Upper lobe of right lung (tissue), 1 donor: ENCODE measurements around the gene CEP112. TPM values are rescaled to one million over a fixed set of nuclear protein-coding genes. Genes with fewer than 3 reads are reported as not detected.
A peak's percentile ranks its signal among the peaks of the same experiment; 100 is the strongest.

ENCODE experiments used
- ATAC-seq: fragments of 200-7000 bp; cut with Tn5 transposase; one replicate; pipeline ENCODE4 v1.9.1; 2020; ENCODE audit warnings: mild to moderate bottlenecking, moderate library complexity
- DNase-seq: peaks from one replicate; pipeline ENCODE4 v3.0.0-alpha.2; 2020
- H3K27ac ChIP-seq: fragments of 200-600 bp; one replicate; pipeline ENCODE4 v1.8.0; 2022
- H3K27me3 ChIP-seq: fragments of 200-600 bp; one replicate; pipeline ENCODE4 v1.8.0; 2022; ENCODE audit warnings: mild to moderate bottlenecking
- H3K36me3 ChIP-seq: fragments of 200-600 bp; one replicate; pipeline ENCODE4 v1.8.0; 2022
- H3K4me1 ChIP-seq: fragments of 200-600 bp; one replicate; pipeline ENCODE4 v1.8.0; 2022
- H3K4me3 ChIP-seq: fragments of 200-600 bp; one replicate; pipeline ENCODE4 v1.8.0; 2022; ENCODE audit warnings: mild to moderate bottlenecking
- H3K9me3 ChIP-seq: fragments of 200-600 bp; one replicate; pipeline ENCODE4 v1.8.0; 2022
- intact Hi-C: fragments of 100-400 bp; cut with DNase I; formaldehyde crosslinking; loops from one replicate; pipeline ENCODE4 v1.11.0; 2022
- total RNA-seq: library from RNA; stranded (reverse); fragmentation: NEBNext Ultra II Directional; extraction: Animal tissue kit (Norgen Biotek cat#: 25700); gene quantifications from one replicate; pipeline ENCODE4 v1.2.1, GENCODE V29; 2021
- TF ChIP-seq, protein P1 (sequence below): fragments of 200-600 bp; IDR thresholded peaks from one replicate; pipeline ENCODE4 v1.8.0; 2022; ENCODE audit warnings: antibody characterized with exemption
- donor health status: DM: no; HTN: yes; CAD: no; lungs with severe emphysema.

CEP112 gene
- total RNA-seq, 1 donor from 2014 or later = 32.9 TPM

- DNase-seq (no peak), ATAC-seq (no peak)
- no peaks in the 10 kb centered on the region for H3K36me3 ChIP-seq
- no peak overlapping the region for H3K27ac ChIP-seq
- no peak overlapping the region for H3K4me3 ChIP-seq
- H3K27me3 ChIP-seq = no peaks in the 10 kb centered on the region
- H3K9me3 ChIP-seq = no peaks in the 10 kb centered on the region
- intact Hi-C loops = no loop called here
- TF ChIP-seq, protein P1, sequence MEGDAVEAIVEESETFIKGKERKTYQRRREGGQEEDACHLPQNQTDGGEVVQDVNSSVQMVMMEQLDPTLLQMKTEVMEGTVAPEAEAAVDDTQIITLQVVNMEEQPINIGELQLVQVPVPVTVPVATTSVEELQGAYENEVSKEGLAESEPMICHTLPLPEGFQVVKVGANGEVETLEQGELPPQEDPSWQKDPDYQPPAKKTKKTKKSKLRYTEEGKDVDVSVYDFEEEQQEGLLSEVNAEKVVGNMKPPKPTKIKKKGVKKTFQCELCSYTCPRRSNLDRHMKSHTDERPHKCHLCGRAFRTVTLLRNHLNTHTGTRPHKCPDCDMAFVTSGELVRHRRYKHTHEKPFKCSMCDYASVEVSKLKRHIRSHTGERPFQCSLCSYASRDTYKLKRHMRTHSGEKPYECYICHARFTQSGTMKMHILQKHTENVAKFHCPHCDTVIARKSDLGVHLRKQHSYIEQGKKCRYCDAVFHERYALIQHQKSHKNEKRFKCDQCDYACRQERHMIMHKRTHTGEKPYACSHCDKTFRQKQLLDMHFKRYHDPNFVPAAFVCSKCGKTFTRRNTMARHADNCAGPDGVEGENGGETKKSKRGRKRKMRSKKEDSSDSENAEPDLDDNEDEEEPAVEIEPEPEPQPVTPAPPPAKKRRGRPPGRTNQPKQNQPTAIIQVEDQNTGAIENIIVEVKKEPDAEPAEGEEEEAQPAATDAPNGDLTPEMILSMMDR = no peak
- no peaks in the 10 kb centered on the region for H3K4me1 ChIP-seq
These were observed 371.6 kb downstream of the CEP112 start for GRCh38 chr17:65820306-65820705.

GRCh38 chr17:65819810-65820209 is 372.1 kb downstream of the CEP112 start:
- H3K27me3 ChIP-seq = no peaks in the 10 kb centered on the region
- H3K36me3 ChIP-seq = no peaks in the 10 kb centered on the region
- TF ChIP-seq, protein P1 = no peak
- ATAC-seq (no peak), DNase-seq (no peak)
- no peaks in the 10 kb centered on the region for H3K4me1 ChIP-seq
- intact Hi-C loops = no loop called here
- H3K27ac ChIP-seq = no peak overlapping the region
- H3K9me3 ChIP-seq = no peaks in the 10 kb centered on the region
- H3K4me3 ChIP-seq = no peak overlapping the region

GRCh38 chr17:65817951-65818350 is 374.0 kb downstream of the CEP112 start:
- intact Hi-C loops = no loop called here
- Histone ChIP-seq H3K27me3 (no peaks in the 10 kb centered on the region), H3K27ac (no peak overlapping the region), H3K4me3 (no peak overlapping the region), H3K9me3 (no peaks in the 10 kb centered on the region), H3K36me3 (no peaks in the 10 kb centered on the region), H3K4me1 (no peaks in the 10 kb centered on the region)
- ATAC-seq (peak; percentile 53), DNase-seq (no peak)
- TF ChIP-seq, protein P1 = no peak

GRCh38 chr17:65814418-65814817 is 377.5 kb downstream of the CEP112 start:
- Histone ChIP-seq H3K4me1 (no peaks in the 10 kb centered on the region), H3K27me3 (no peaks in the 10 kb centered on the region), H3K36me3 (no peaks in the 10 kb centered on the region), H3K4me3 (no peak overlapping the region), H3K9me3 (no peaks in the 10 kb centered on the region), H3K27ac (no peak overlapping the region)
- TF ChIP-seq, protein P1 = no peak
- intact Hi-C loops = no loop called here
- DNase-seq (no peak), ATAC-seq (no peak)

DNA sequence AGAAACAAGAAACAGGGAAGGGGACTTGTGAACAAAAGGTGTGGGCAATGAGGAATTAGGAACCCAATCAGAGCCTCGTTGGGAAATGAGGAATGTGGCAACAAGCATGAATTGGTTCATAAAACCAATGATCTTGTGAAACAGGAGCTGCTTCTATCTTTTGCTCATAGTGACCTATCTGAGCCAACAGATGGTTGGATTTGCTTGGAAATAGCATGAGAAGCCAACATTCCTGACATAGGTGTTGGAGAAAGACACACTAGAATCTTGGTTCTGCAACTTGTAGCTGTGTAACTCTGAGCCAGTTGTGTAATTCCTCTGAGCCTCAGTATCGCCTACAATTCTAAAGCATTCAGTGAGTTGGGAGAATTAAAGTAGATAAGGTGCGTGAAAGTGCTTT is 378.6 kb downstream of the CEP112 start:
- Histone ChIP-seq H3K36me3 (no peaks in the 10 kb centered on the region), H3K4me1 (no peaks in the 10 kb centered on the region), H3K27ac (no peak overlapping the region), H3K27me3 (no peaks in the 10 kb centered on the region), H3K9me3 (no peaks in the 10 kb centered on the region), H3K4me3 (no peak overlapping the region)
- TF ChIP-seq, protein P1 = no peak
- DNase-seq (no peak), ATAC-seq (no peak)
- intact Hi-C loops = no loop called here

- no peak overlapping the region for H3K27ac ChIP-seq
- no peak overlapping the region for H3K4me3 ChIP-seq
- no peaks in the 10 kb centered on the region for H3K36me3 ChIP-seq
- TF ChIP-seq, protein P1 = no peak
- no peaks in the 10 kb centered on the region for H3K27me3 ChIP-seq
- intact Hi-C loops = no loop called here
- ATAC-seq = no peak
- no peak for DNase-seq
- H3K4me1 ChIP-seq = no peaks in the 10 kb centered on the region
- H3K9me3 ChIP-seq = no peaks in the 10 kb centered on the region
These were observed 380.9 kb downstream of the CEP112 start for GRCh38 chr17:65811043-65811442.
